ENCODE measurements around the gene C20orf144. TPM values are rescaled to one million over a fixed set of nuclear protein-coding genes. Genes with fewer than 3 reads are reported as not detected.

Gene C20orf144
- total and polyA plus RNA-seq, 9 of the 15 experiments (the other 6 are each of a cell fraction or from before 2014, with no cell fraction given) = 0.04 to 0.23 (median 0.11) TPM; not detected in 2

GRCh38 chr20:33663161-33664084, 1.3 kb downstream of the C20orf144 start (continued):
- TF ChIP-seq, protein P1, sequence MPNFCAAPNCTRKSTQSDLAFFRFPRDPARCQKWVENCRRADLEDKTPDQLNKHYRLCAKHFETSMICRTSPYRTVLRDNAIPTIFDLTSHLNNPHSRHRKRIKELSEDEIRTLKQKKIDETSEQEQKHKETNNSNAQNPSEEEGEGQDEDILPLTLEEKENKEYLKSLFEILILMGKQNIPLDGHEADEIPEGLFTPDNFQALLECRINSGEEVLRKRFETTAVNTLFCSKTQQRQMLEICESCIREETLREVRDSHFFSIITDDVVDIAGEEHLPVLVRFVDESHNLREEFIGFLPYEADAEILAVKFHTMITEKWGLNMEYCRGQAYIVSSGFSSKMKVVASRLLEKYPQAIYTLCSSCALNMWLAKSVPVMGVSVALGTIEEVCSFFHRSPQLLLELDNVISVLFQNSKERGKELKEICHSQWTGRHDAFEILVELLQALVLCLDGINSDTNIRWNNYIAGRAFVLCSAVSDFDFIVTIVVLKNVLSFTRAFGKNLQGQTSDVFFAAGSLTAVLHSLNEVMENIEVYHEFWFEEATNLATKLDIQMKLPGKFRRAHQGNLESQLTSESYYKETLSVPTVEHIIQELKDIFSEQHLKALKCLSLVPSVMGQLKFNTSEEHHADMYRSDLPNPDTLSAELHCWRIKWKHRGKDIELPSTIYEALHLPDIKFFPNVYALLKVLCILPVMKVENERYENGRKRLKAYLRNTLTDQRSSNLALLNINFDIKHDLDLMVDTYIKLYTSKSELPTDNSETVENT (CRISPR knock-in tag; IDR thresholded peaks at IDR 0.05) = no peak
- TF ChIP-seq NFIC (IDR thresholded peaks at IDR 0.05) = peak; percentile 39
- no peak for TF ChIP-seq SMAD2 (IDR thresholded peaks at IDR 0.05; ENCODE audit: low read depth, low read length)
- TF ChIP-seq EP400 (IDR thresholded peaks at IDR 0.05) = no peak; the same call in 1 of the 2 replicates
- peak; percentile 68 for TF ChIP-seq ELF1 (tag; IDR thresholded peaks at IDR 0.05)
- TF ChIP-seq RBM39 (optimal IDR thresholded peaks at IDR 0.05; ENCODE audit: low read depth, low read length) = no peak
- TF ChIP-seq RBM25 (IDR thresholded peaks at IDR 0.05; ENCODE audit: low read depth, low read length, severe bottlenecking) = peak; percentile 95
- no peak for TF ChIP-seq MED1 (CRISPR knock-in tag; IDR thresholded peaks at IDR 0.05; ENCODE audit: borderline replicate concordance)
- TF ChIP-seq KLF6 (CRISPR knock-in tag; IDR thresholded peaks at IDR 0.05; ENCODE audit: borderline replicate concordance) = peak; percentile 68; the same call in 1 of the 2 replicates
- no peak for TF ChIP-seq HNRNPH1 (optimal IDR thresholded peaks at IDR 0.05; ENCODE audit: low read depth, low read length)
- TF ChIP-seq, protein P2, sequence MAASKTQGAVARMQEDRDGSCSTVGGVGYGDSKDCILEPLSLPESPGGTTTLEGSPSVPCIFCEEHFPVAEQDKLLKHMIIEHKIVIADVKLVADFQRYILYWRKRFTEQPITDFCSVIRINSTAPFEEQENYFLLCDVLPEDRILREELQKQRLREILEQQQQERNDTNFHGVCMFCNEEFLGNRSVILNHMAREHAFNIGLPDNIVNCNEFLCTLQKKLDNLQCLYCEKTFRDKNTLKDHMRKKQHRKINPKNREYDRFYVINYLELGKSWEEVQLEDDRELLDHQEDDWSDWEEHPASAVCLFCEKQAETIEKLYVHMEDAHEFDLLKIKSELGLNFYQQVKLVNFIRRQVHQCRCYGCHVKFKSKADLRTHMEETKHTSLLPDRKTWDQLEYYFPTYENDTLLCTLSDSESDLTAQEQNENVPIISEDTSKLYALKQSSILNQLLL (CRISPR knock-in tag; IDR thresholded peaks at IDR 0.05; ENCODE audit: borderline replicate concordance) = no peak
- no peak for TF ChIP-seq ZNF431 (CRISPR knock-in tag; IDR thresholded peaks at IDR 0.05)
- TF ChIP-seq NR1H2 (CRISPR knock-in tag; IDR thresholded peaks at IDR 0.05) = no peak
- TF ChIP-seq RBM15 (IDR thresholded peaks at IDR 0.05; ENCODE audit: insufficient read depth, low read length) = no peak
- no peak for TF ChIP-seq ZNF551 (CRISPR knock-in tag; IDR thresholded peaks at IDR 0.05)
- no peak for TF ChIP-seq THRAP3 (IDR thresholded peaks at IDR 0.05; ENCODE audit: borderline replicate concordance)
- peak; percentile 83 for TF ChIP-seq POLR2A (conservative IDR thresholded peaks at IDR 0.05)
- TF ChIP-seq SMARCA5 (IDR thresholded peaks at IDR 0.05) = no peak
- TF ChIP-seq FOXM1 (IDR thresholded peaks at IDR 0.05; ENCODE audit: low read depth) = no peak
- TF ChIP-seq FOXM1 (CRISPR knock-in tag; IDR thresholded peaks at IDR 0.05; ENCODE audit: low read depth) = 0 out of 2 replicates have a peak, but pooled peaks have one; percentile 21
- TF ChIP-seq U2AF2 (optimal IDR thresholded peaks at IDR 0.05; ENCODE audit: low read depth, low read length) = no peak
- TF ChIP-seq, protein P3, sequence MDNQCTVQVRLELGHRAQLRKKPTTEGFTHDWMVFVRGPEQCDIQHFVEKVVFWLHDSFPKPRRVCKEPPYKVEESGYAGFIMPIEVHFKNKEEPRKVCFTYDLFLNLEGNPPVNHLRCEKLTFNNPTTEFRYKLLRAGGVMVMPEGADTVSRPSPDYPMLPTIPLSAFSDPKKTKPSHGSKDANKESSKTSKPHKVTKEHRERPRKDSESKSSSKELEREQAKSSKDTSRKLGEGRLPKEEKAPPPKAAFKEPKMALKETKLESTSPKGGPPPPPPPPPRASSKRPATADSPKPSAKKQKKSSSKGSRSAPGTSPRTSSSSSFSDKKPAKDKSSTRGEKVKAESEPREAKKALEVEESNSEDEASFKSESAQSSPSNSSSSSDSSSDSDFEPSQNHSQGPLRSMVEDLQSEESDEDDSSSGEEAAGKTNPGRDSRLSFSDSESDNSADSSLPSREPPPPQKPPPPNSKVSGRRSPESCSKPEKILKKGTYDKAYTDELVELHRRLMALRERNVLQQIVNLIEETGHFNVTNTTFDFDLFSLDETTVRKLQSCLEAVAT (IDR thresholded peaks at IDR 0.05) = no peak
- peak; percentile 77 for TF ChIP-seq SUPT5H (IDR thresholded peaks at IDR 0.05)
- TF ChIP-seq BDP1 (IDR thresholded peaks at IDR 0.05; ENCODE audit: insufficient read depth, insufficient read length) = no peak
- peak; percentile 43 to 91; a peak in 3 of 4 replicates for TF ChIP-seq NONO (IDR thresholded peaks at IDR 0.05; ENCODE audit: low read depth in 2 of 2, low read length in 1 of 2)

Data from K562 (cell line).